ENCODE data around the gene STARD9.
"Not testable (repeated sequence)": the region's sequence is repeated elsewhere in the genome, so short reads cannot be mapped to it uniquely, and the experiment has no call there.

Gene STARD9

GRCh38 chr15:42590619-42591237 lies 15.3 kb downstream of the STARD9 start:
- DNase-seq = no peak

GRCh38 chr15:42591238-42591934 lies 16.0 kb downstream of the STARD9 start:
- peak in 3 of 4 experiments; percentile 14 to 29 (median 27) for DNase-seq

GRCh38 chr15:42592716-42593115 lies 17.3 kb downstream of the STARD9 start:
- DNase-seq = no peak

GRCh38 chr15:42593143-42593542 lies 17.7 kb downstream of the STARD9 start:
- no peak for DNase-seq

GRCh38 chr15:42594095-42594494 lies 18.7 kb downstream of the STARD9 start:
- DNase-seq = no peak

- DNase-seq = no peak
Measured at GRCh38 chr15:42595626-42596240, 20.3 kb downstream of the STARD9 start.

GRCh38 chr15:42601316-42601715 lies 25.9 kb downstream of the STARD9 start:
- DNase-seq = not testable (repeated sequence)

GRCh38 chr15:42602501-42602900 lies 27.1 kb downstream of the STARD9 start:
- DNase-seq = no peak

- DNase-seq = no peak
Measured at GRCh38 chr15:42603978-42604377, 28.6 kb downstream of the STARD9 start.

- peak; percentile 23 to 57 (median 39) for DNase-seq
Measured at GRCh38 chr15:42604894-42605744, 29.7 kb downstream of the STARD9 start.

- no peak for DNase-seq
Measured at GRCh38 chr15:42605796-42606195, 30.4 kb downstream of the STARD9 start.

- DNase-seq = peak; percentile 8 to 48 (median 38)
Measured at GRCh38 chr15:42608110-42608531, 32.7 kb downstream of the STARD9 start.

- DNase-seq = no peak
Measured at GRCh38 chr15:42608752-42609488, 33.5 kb downstream of the STARD9 start.

- DNase-seq = no peak
Measured at GRCh38 chr15:42611532-42611931, 36.1 kb downstream of the STARD9 start.

- no peak for DNase-seq
Measured at GRCh38 chr15:42612367-42612912, 37.0 kb downstream of the STARD9 start.

- DNase-seq = no peak
Measured at GRCh38 chr15:42616107-42616506, 40.7 kb downstream of the STARD9 start.

GRCh38 chr15:42619656-42620371 lies 44.4 kb downstream of the STARD9 start:
- no peak for DNase-seq

GRCh38 chr15:42621386-42621785 lies 46.0 kb downstream of the STARD9 start:
- no peak for DNase-seq

- DNase-seq = no peak
Measured at GRCh38 chr15:42621996-42622925, 46.9 kb downstream of the STARD9 start.

- DNase-seq = no peak
Measured at GRCh38 chr15:42623951-42624350, 48.5 kb downstream of the STARD9 start.

Data from suppressor macrophage (primary cell).